Sigmoid colon (tissue), 7 donors: ENCODE data around the gene FSD1L. TPM values are rescaled to one million over a fixed set of nuclear protein-coding genes. Genes with fewer than 3 reads are reported as not detected.
"Not testable (repeated sequence)": the region's sequence is repeated elsewhere in the genome, so short reads cannot be mapped to it uniquely, and the experiment has no call there.

Experiments
- DNase-seq: peaks from one replicate; pipeline ENCODE4 v3.0.0-alpha.2; 2019
- H3K27ac ChIP-seq, 4 donors: fragments of 200-600 bp; sonication (generic); one replicate each; pipeline ENCODE4 v1.5.1; 2016 to 2019; ENCODE audit warnings: mild to moderate bottlenecking in 1 of 4
- H3K27me3 ChIP-seq, 3 donors: fragments of 200-600 bp; sonication (generic); one replicate each; pipeline ENCODE4 v1.5.1; 2019; ENCODE audit warnings: mild to moderate bottlenecking in 1 of 3
- H3K36me3 ChIP-seq, 4 donors: fragments of 200-600 bp; sonication (generic); one replicate each; pipeline ENCODE4 v1.5.1; 2016 to 2019
- H3K4me1 ChIP-seq, 4 donors: fragments of 200-600 bp; sonication (generic); one replicate each; pipeline ENCODE4 v1.5.1; 2017 to 2019
- H3K4me3 ChIP-seq, 4 donors: fragments of 200-600 bp; sonication (generic); one replicate each; pipeline ENCODE4 v1.5.1; 2017 to 2019; ENCODE audit warnings: mild to moderate bottlenecking in 2 of 4, moderate library complexity in 1 of 4
- H3K9me3 ChIP-seq, 4 donors: fragments of 200-600 bp in 3 of 4; sonication (generic) in 3 of 4; one replicate each; pipeline versions ENCODE4 v1.5.1 to v1.6.1; 2013 to 2019
- CTCF ChIP-seq, 4 experiments: fragments of 450-650 bp in 3 of 4; fragments of 200-600 bp in 1 of 4; IDR thresholded peaks; one replicate each; pipeline ENCODE4 v1.5.1; 2016 to 2019; ENCODE audit warnings: antibody characterized with exemption in 4 of 4, mild to moderate bottlenecking in 3 of 4, moderate library complexity in 2 of 4
- EP300 ChIP-seq, 4 donors: sonication (generic); formaldehyde crosslinking; IDR thresholded peaks; one replicate each; pipeline ENCODE4 v1.6.1; 2017; ENCODE audit warnings: antibody characterized with exemption in 4 of 4
- POLR2A ChIP-seq, 2 donors: fragments of 450-650 bp; IDR thresholded peaks; one replicate each; pipeline ENCODE4 v1.6.1; 2016; ENCODE audit warnings: antibody characterized with exemption in 2 of 2, mild to moderate bottlenecking in 2 of 2, moderate library complexity in 2 of 2
- POLR2AphosphoS5 ChIP-seq, 4 donors: sonication (generic); formaldehyde crosslinking; IDR thresholded peaks; one replicate each; pipeline ENCODE4 v1.6.1; 2017; ENCODE audit warnings: antibody characterized with exemption in 4 of 4
- WGBS, 2 donors: extraction: QIAGEN DNeasy Blood & Tissue Kit; methylation state at CpG; one replicate each; pipeline ENCODE4 v1.1.7; 2013; 5-methylcytosine and 5-hydroxymethylcytosine counted together
- intact Hi-C: fragments of 100-400 bp; cut with DNase I; formaldehyde crosslinking; loops from one replicate; pipeline ENCODE4 v1.15.1; 2023
- polyA plus RNA-seq, 3 donors: library from polyadenylated mRNA; stranded (reverse); fragments of 200-250 nt; gene quantifications; one replicate each; pipeline ENCODE4 v1.2.3, GENCODE V29; 2013
- total RNA-seq, 4 donors: library from RNA; depleted of rRNA; stranded (reverse); fragments of >200 nt; gene quantifications; one replicate each; pipeline ENCODE4 v1.1.0, GENCODE V29; 2016
- donor health status: healthy with polysubstance abuse.
- donor health status: Bipolar disorder and iron deficiency.
- donor health status: healthy.

Gene FSD1L
- total and polyA plus RNA-seq, 7 donors, result 1.2 to 6.4 (median 3.9) TPM

GRCh38 chr9:105572455-105572854 lies 124.6 kb downstream of the FSD1L start:
- Histone ChIP-seq H3K27me3 (no peaks in the 10 kb centered on the region), H3K4me3 (no peak overlapping the region), H3K27ac (no peak overlapping the region), H3K36me3 (peaks cover 0 to 15% (median 3%) of the 10 kb centered on the region in 4 donors), H3K9me3 (peaks cover 0 to 2% (median 0%) of the 10 kb centered on the region in 4 donors), H3K4me1 (no peaks in the 10 kb centered on the region)
- intact Hi-C loops, result no loop called here
- TF ChIP-seq POLR2AphosphoS5 (IDR thresholded peaks at IDR 0.05) (no peak), POLR2A (IDR thresholded peaks at IDR 0.05) (no peak), CTCF (IDR thresholded peaks at IDR 0.05) (no peak), EP300 (IDR thresholded peaks at IDR 0.05) (no peak)
- no peak for DNase-seq

DNA sequence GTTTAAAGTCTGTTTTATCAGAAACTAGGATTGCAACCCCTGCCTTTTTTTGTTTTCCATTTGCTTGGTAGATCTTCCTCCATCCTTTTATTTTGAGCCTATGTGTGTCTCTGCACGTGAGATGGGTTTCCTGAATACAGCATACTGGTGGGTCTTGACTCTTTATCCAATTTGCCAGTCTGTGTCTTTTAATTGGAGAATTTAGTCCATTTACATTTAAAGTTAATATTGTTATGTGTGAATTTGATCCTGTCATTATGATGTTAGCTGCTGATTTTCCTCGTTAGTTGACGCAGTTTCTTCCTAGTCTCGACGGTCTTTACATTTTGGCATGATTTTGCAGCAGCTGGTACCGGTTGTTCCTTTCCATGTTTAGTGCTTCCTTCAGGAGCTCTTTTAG lies 132.1 kb downstream of the FSD1L start:
- peaks cover 0 to 12% (median 2%) of the 10 kb centered on the region in 4 donors for H3K36me3 ChIP-seq
- H3K4me1 ChIP-seq, H3K27me3 ChIP-seq, H3K9me3 ChIP-seq, intact Hi-C loops, DNase-seq, H3K4me3 ChIP-seq, H3K27ac ChIP-seq: not testable (repeated sequence)
- 96 to 98% methylated on average over 5 to 6 of the region's 6 CpGs for WGBS, 2 donors

GRCh38 chr9:105581550-105581949 lies 133.7 kb downstream of the FSD1L start:
- H3K9me3 ChIP-seq, result not testable (repeated sequence)
- WGBS, 2 donors, result 81 to 86% methylated on average over 16 of the region's 16 CpGs

GRCh38 chr9:105593145-105593544 lies 145.3 kb downstream of the FSD1L start:
- intact Hi-C loops, result no loop called here
- H3K4me3 ChIP-seq, result no peak overlapping the region
- DNase-seq, result no peak
- no peaks in the 10 kb centered on the region for H3K4me1 ChIP-seq
- WGBS, 2 donors, result 79 to 96% methylated on average over 3 of the region's 3 CpGs
- no peaks in the 10 kb centered on the region for H3K27me3 ChIP-seq
- no peak for TF ChIP-seq POLR2A (IDR thresholded peaks at IDR 0.05)
- no peak for TF ChIP-seq EP300 (IDR thresholded peaks at IDR 0.05)
- no peak for TF ChIP-seq CTCF (IDR thresholded peaks at IDR 0.05)
- no peak for TF ChIP-seq POLR2AphosphoS5 (IDR thresholded peaks at IDR 0.05)
- H3K9me3 ChIP-seq, result peaks cover 0 to 12% (median 0%) of the 10 kb centered on the region in 4 donors
- H3K27ac ChIP-seq, result no peak overlapping the region
- H3K36me3 ChIP-seq, result peaks cover 0 to 29% (median 4%) of the 10 kb centered on the region in 4 donors

More at GRCh38 chr9:105581550-105581949, 133.7 kb downstream of the FSD1L start:
- H3K27ac ChIP-seq, DNase-seq, H3K4me1 ChIP-seq, H3K4me3 ChIP-seq, H3K27me3 ChIP-seq, H3K36me3 ChIP-seq, intact Hi-C loops: not testable (repeated sequence)

Other genes starting within 250 kb of the FSD1L start
- 10 to 100 TPM; 19.7 to 35.4 (median 26.0) TPM for gene SLC44A1, start 203.4 kb upstream of the FSD1L start, total RNA-seq
- gene SLC44A1, start 203.4 kb upstream of the FSD1L start, polyA plus RNA-seq, result 10 to 100 TPM; 11.4 to 27.0 (median 12.3) TPM
- gene FKTN, start 110.1 kb downstream of the FSD1L start, total RNA-seq, result 10 to 100 TPM in 2 of 4 donors, 1 to 10 TPM in 2; 8.0 to 13.9 (median 10.6) TPM
- gene FKTN, start 110.1 kb downstream of the FSD1L start, polyA plus RNA-seq, result 1 to 10 TPM in 2 of 3 donors, under 1 TPM in 1; 0.60 to 4.0 (median 1.4) TPM
- not detected for gene TAL2, start 214.4 kb downstream of the FSD1L start, total RNA-seq
- gene TAL2, start 214.4 kb downstream of the FSD1L start, polyA plus RNA-seq, result not detected
- gene TMEM38B, start 246.5 kb downstream of the FSD1L start, total RNA-seq, result 10 to 100 TPM in 2 of 4 donors, 1 to 10 TPM in 2; 6.4 to 17.3 (median 9.8) TPM
- gene TMEM38B, start 246.5 kb downstream of the FSD1L start, polyA plus RNA-seq, result 10 to 100 TPM in 1 of 3 donors, 1 to 10 TPM in 2; 5.1 to 12.0 (median 7.7) TPM